Heart right ventricle (tissue), 16 donors: ENCODE data around the gene TMEM247. TPM values are rescaled to one million over a fixed set of nuclear protein-coding genes. Genes with fewer than 3 reads are reported as not detected.

Experiments used
- ATAC-seq, 8 donors: fragments of 200-7000 bp; cut with Tn5 transposase; one replicate each; pipeline ENCODE4 v1.9.1; 2020; ENCODE audit warnings: mild to moderate bottlenecking in 8 of 8, moderate library complexity in 8 of 8, moderate number of reproducible peaks in 1 of 8
- DNase-seq, 2 donors: peaks; one replicate each; pipeline ENCODE4 v3.0.0-alpha.2; 2020
- H3K27ac ChIP-seq, 10 donors: fragments of 200-600 bp; sonication (generic) in 2 of 10; one replicate each; pipeline versions ENCODE4 v1.5.0 to v1.8.0; 2020 to 2022; ENCODE audit warnings: mild to moderate bottlenecking in 3 of 10
- H3K27me3 ChIP-seq, 7 donors: fragments of 200-600 bp; one replicate each; pipeline ENCODE4 v1.8.0; 2021 to 2022; ENCODE audit warnings: mild to moderate bottlenecking in 2 of 7
- H3K36me3 ChIP-seq, 9 donors: fragments of 200-600 bp; sonication (generic) in 1 of 9; one replicate each; pipeline versions ENCODE4 v1.5.0 to v1.8.0; 2020 to 2022; ENCODE audit warnings: mild to moderate bottlenecking in 2 of 9
- H3K4me1 ChIP-seq, 9 donors: fragments of 200-600 bp; sonication (generic) in 1 of 9; one replicate each; pipeline versions ENCODE4 v1.5.0 to v1.8.0; 2020 to 2022; ENCODE audit warnings: mild to moderate bottlenecking in 4 of 9
- H3K4me3 ChIP-seq, 10 donors: fragments of 200-600 bp; sonication (generic) in 2 of 10; one replicate each; pipeline versions ENCODE4 v1.5.0 to v1.8.0; 2020 to 2022; ENCODE audit warnings: mild to moderate bottlenecking in 7 of 10, moderate library complexity in 2 of 10
- H3K9me3 ChIP-seq, 11 donors: fragments of 200-600 bp in 10 of 11; sonication (generic) in 2 of 11; one replicate each; pipeline versions ENCODE4 v1.5.0 to v1.8.0; 2013 to 2022; ENCODE audit warnings: mild to moderate bottlenecking in 2 of 11, control low read depth in 1 of 11, moderate library complexity in 1 of 11
- CTCF ChIP-seq, 9 donors: fragments of 200-600 bp; sonication (generic) in 2 of 9; IDR thresholded peaks; one replicate each; pipeline versions ENCODE4 v1.5.0 to v1.8.0; 2021 to 2022; ENCODE audit warnings: antibody characterized with exemption in 9 of 9, mild to moderate bottlenecking in 5 of 9, moderate library complexity in 1 of 9
- WGBS, 2 donors: extraction: QIAGEN DNeasy Blood & Tissue Kit; methylation state at CpG; one replicate each; pipeline ENCODE4 v1.1.7; 2013; ENCODE audit warnings: inconsistent platforms in 1 of 2; 5-methylcytosine and 5-hydroxymethylcytosine counted together
- intact Hi-C, 10 donors: fragments of 100-400 bp; cut with DNase I; formaldehyde crosslinking; loops; one replicate each; pipeline versions ENCODE4 v1.11.1 to v1.14.2; 2022
- polyA plus RNA-seq, 2 donors: library from polyadenylated mRNA; stranded (reverse); fragments of 200-250 nt; gene quantifications; one replicate each; pipeline ENCODE4 v1.2.3, GENCODE V29; 2013
- total RNA-seq, 10 donors: library from RNA; stranded (reverse); fragmentation: NEBNext Ultra II Directional in 3 of 10; extraction: Animal tissue kit (Norgen Biotek cat#: 25700) in 3 of 10; gene quantifications; one replicate each; pipeline versions ENCODE4 v1.2.1 to v1.2.4, GENCODE V29; 2021 to 2023
- donor health status: Arrhythmogenic right ventricular cardiomyopathy.
- donor health status: ischemic (EF 13 %, LVEDD 7.1; RV severe dilation, severe dysfunction).
- donor health status: healthy with polysubstance abuse.
- donor health status: DM: no; HTN: yes; CAD: no.
- donor health status: DM: no; HTN: no; CAD: no.
- donor health status: ischemic (EF 25% LVEDD 6.9; RV normal size, moderate dysfunction).
- donor health status: ischemic (EF 25% LVEDD 5.7; RV mildly dilated, moderate dysfunction).
- donor health status: healthy.
- donor health status: DM: yes; HTN: yes; CAD: no.
- donor health status: Ischemic cardiomyopathy.
- donor health status: ischemic (EF 35%, LVEDD 5.7; RV mildly dilated, moderate dysfunction).
- donor health status: nonischemic (EF 11% LVEDD 7.7; RV severe dilation, severe dysfunction).
- donor health status: DM: yes; HTN: yes; CAD: no.
- donor health status: PGD.
- donor health status: ischemic (EF 29% LVEDD 5.4; RV normal size, mild dysfunction).
- donor health status: nonischemic (EF 23%, LVEDD 6.1; RV moderate dilation, normal function).

The TMEM247 gene
- total and polyA plus RNA-seq, 12 donors = not detected

- no peaks in the 10 kb centered on the region for H3K36me3 ChIP-seq
- H3K4me1 ChIP-seq = peaks cover 0 to 15% (median 0%) of the 10 kb centered on the region in 9 donors
- intact Hi-C loops = no loop called here
- H3K27ac ChIP-seq = no peak overlapping the region
- no peak overlapping the region for H3K4me3 ChIP-seq
- no peak for ATAC-seq
- WGBS, 2 donors = 90 to 95% methylated on average over 10 of the region's 10 CpGs
- no peaks in the 10 kb centered on the region for H3K27me3 ChIP-seq
- no peaks in the 10 kb centered on the region for H3K9me3 ChIP-seq
- TF ChIP-seq CTCF (IDR thresholded peaks at IDR 0.05) = no peak
- no peak for DNase-seq
These were observed 1.4 kb upstream of the TMEM247 start for GRCh38 chr2:46477925-46478324.

GRCh38 chr2:46480562-46480961 lies 1.2 kb downstream of the TMEM247 start:
- no peak overlapping the region for H3K27ac ChIP-seq
- H3K36me3 ChIP-seq = no peaks in the 10 kb centered on the region
- H3K4me1 ChIP-seq = peaks cover 0 to 15% (median 0%) of the 10 kb centered on the region in 9 donors

GRCh38 chr2:46481198-46482193 lies 2.1 kb downstream of the TMEM247 start:
- ATAC-seq = no peak
- WGBS, 2 donors = 70 to 76% methylated on average over 6 of the region's 6 CpGs

More at GRCh38 chr2:46480562-46480961, 1.2 kb downstream of the TMEM247 start:
- H3K9me3 ChIP-seq = no peaks in the 10 kb centered on the region
- DNase-seq = no peak
- ATAC-seq = peak in 1 of 8 donors; percentile 58
- intact Hi-C loops = loop anchor here in 1 of 10 donors (10.0 kb wide), 1 partner anchor 124 kb away; no protein-coding TSS in a partner anchor
- H3K4me3 ChIP-seq = no peak overlapping the region
- no peaks in the 10 kb centered on the region for H3K27me3 ChIP-seq
- 90 to 93% methylated on average over 24 of the region's 24 CpGs for WGBS, 2 donors
- TF ChIP-seq CTCF (IDR thresholded peaks at IDR 0.05) = no peak

More at GRCh38 chr2:46481198-46482193, 2.1 kb downstream of the TMEM247 start:
- H3K27ac ChIP-seq = peak overlapping the region in 1 of 10 donors; percentile 59
- DNase-seq = no peak
- no peak for TF ChIP-seq CTCF (IDR thresholded peaks at IDR 0.05)
- no peaks in the 10 kb centered on the region for H3K27me3 ChIP-seq
- intact Hi-C loops = loop anchor here in 1 of 10 donors (10.0 kb wide), 1 partner anchor 123 kb away; no protein-coding TSS in a partner anchor
- no peaks in the 10 kb centered on the region for H3K9me3 ChIP-seq
- H3K36me3 ChIP-seq = no peaks in the 10 kb centered on the region
- peaks cover 0 to 15% (median 0%) of the 10 kb centered on the region in 9 donors for H3K4me1 ChIP-seq
- H3K4me3 ChIP-seq = no peak overlapping the region
